Stimulated activated CD8-positive, alpha-beta memory T cell treated with anti-CD3 and anti-CD28 coated beads, Interleukin-2, amount 100 ng/mL, for 48 hours (primary cell): ENCODE measurements around the gene ZMYM2.

ENCODE experiments used
- DNase-seq, 2 donors: peaks; one replicate each; pipeline ENCODE4 v3.0.0-alpha.2; 2020; ENCODE audit warnings: low read depth in 2 of 2

The ZMYM2 gene

DNA sequence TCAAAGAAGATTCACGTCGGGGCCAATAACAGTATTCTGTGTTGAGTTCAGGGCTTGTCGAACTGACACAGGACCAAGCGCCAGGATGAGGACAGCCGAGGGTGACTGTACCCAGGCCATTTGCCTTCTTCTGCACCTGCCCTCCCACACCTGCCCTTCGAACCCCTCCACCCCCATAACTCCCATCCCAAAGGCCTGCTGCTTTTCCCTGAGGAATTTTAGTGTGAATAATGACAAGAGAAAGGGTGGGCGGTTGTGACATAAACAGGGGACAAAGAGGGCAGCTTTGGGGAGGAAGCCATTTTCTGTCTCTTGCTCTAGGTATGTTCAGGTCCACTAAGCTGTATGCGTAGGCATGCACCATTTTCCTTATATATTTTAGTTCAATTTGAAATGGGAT, 176.2 kb downstream of the ZMYM2 start:
- no peak for DNase-seq

DNA sequence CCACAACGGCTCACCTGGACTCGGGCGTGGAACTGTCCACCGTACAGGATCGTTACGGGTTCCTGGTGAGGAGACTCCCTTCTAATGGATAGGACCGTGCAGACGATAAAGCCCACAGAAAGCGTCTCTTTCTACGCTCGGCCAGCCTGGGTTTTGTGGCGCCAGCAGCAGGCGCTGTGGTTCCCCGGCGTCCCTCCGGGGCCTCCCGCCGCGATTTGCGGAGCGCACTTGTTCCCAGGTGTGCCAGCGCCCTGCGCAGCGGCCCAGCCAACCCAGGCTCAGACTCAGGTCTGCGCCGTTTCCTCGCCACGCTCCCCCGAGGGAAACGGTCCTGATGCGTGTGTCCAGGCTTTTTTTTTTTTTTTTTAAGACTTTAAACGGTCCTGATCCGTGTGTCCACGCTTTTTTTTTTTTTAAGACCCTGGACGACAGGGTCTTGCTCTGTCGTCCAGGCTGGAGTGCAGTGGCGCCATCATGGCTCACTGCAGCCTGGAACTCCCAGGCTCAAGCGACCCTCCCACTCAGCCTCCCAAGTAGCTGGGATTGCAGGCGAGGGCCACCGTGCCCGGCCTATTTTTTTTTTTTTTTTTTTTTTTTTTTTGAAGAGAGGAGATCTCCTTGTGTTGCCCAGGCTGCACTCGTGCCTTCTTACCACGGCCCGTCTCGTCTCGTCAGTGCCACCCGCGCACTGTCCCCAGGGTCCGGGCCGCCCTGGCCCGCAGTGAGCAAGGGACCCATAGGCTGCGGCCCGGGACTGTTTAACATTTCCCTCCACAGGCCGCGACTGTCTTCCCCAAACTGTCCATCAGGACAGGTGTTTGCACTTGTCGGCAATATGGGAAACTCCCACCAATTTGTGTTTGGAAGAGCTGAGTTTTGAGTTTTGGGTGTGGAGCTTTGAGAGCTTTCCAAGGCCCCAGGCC, 178.5 kb downstream of the ZMYM2 start:
- DNase-seq: peak in 1 of 2 donors; percentile 51

DNA sequence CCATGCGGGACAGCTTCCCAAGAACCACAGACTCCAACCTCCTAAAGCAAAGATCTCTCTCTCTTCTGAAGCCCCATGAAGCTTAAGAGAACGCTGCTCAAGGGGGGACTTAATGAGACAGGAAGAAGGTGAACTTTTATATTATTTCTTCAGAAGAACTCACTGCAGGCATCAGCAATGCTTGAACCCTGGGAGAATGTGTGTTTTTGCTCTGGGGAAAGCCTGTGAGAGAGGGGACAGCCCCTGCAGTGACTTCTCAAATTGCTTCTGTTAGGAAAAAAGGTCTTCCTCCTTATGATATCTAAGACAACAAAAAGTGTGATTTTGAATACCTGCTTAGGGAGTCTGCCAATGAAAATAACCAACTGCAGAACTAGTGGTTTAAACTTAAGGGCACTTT, 179.3 kb downstream of the ZMYM2 start:
- no peak for DNase-seq

DNA sequence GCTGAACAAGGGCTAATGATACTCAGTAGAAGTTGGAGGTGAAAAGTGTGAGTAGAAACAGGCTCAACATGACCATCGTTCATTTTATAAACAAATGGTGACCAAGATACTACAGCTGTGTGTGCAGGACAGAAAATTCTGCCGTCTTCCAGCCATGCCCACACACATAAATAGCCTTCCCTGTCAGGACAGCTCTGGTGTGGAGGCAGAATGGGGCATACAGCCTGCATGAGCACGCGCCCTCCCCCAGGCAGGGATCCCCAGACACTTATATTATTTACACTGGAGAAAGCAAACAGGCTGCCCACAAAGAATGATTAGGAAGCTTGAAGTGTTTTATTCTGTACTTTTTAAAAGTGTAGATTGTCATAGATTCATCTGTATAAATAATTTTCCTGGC, 182.0 kb downstream of the ZMYM2 start:
- DNase-seq: no peak
